Thoracic aorta (tissue), 2 donors: Measurements from ENCODE around the gene DDX4. TPM values are rescaled to one million over a fixed set of nuclear protein-coding genes. Genes with fewer than 3 reads are reported as not detected.
"Not testable (repeated sequence)": the region's sequence is repeated elsewhere in the genome, so short reads cannot be mapped to it uniquely, and the experiment has no call there.

ENCODE experiments used
- ATAC-seq: fragments of 150-250 bp; one replicate; pipeline ENCODE4 v1.8.0; 2017; ENCODE audit warnings: low read depth; ENCODE audit not compliant: insufficient number of reproducible peaks, low FRiP score
- DNase-seq: peaks from one replicate; pipeline ENCODE4 v3.0.0-alpha.2; 2020; ENCODE audit warnings: low spot score
- H3K27ac ChIP-seq, 2 donors: fragments of 200-600 bp; sonication (generic); 1 replicate in 1 of 2; 2 replicates in 1 of 2; pipeline ENCODE4 v1.5.1; 2016; ENCODE audit warnings: mild to moderate bottlenecking in 2 of 2, moderate library complexity in 2 of 2
- H3K27me3 ChIP-seq: fragments of 200-600 bp; sonication (generic); replicated peaks from 2 replicates; pipeline ENCODE4 v1.6.0; 2016; ENCODE audit warnings: mild to moderate bottlenecking; ENCODE audit not compliant: insufficient read depth
- H3K36me3 ChIP-seq: fragments of 200-600 bp; sonication (generic); one replicate; pipeline ENCODE4 v1.5.1; 2016
- H3K4me1 ChIP-seq, 2 donors: fragments of 200-600 bp; sonication (generic); 1 replicate in 1 of 2; 2 replicates in 1 of 2; pipeline versions ENCODE4 v1.5.1 to v1.6.0; 2016; ENCODE audit warnings: low read depth in 2 of 2, mild to moderate bottlenecking in 1 of 2; ENCODE audit not compliant: control insufficient read depth in 1 of 2
- H3K4me3 ChIP-seq: fragments of 200-600 bp; sonication (generic); 2 replicates; pipeline ENCODE4 v1.5.1; 2016; ENCODE audit warnings: mild to moderate bottlenecking
- H3K9me3 ChIP-seq: fragments of 200-600 bp; sonication (generic); 2 replicates; pipeline ENCODE4 v1.5.1; 2016
- CTCF ChIP-seq: fragments of 200-600 bp; sonication (generic); IDR thresholded peaks from one replicate; pipeline ENCODE4 v1.5.1; 2019; ENCODE audit warnings: antibody characterized with exemption
- total RNA-seq, 2 donors: library from RNA; depleted of rRNA; stranded (reverse); fragments of >200 nt; gene quantifications; one replicate each; pipeline versions ENCODE4 v1.1.0 to v1.2.3, GENCODE V29; 2016

DDX4 gene
- total RNA-seq, 2 donors from 2014 or later = not detected

- ATAC-seq = no peak
- Histone ChIP-seq H3K36me3 (no peaks in the 10 kb centered on the region), H3K27me3 (no peaks in the 10 kb centered on the region), H3K4me1 (peaks cover 0 to 8% of the 10 kb centered on the region in 2 donors), H3K9me3 (no peaks in the 10 kb centered on the region), H3K27ac (no peak overlapping the region), H3K4me3 (no peak overlapping the region)
- no peak for DNase-seq
- no peak for TF ChIP-seq CTCF
These were observed 30.4 kb downstream of the DDX4 start for GRCh38 chr5:55768279-55768678.

- Histone ChIP-seq H3K36me3 (no peaks in the 10 kb centered on the region), H3K27me3 (no peaks in the 10 kb centered on the region), H3K4me1 (peaks cover 0 to 3% of the 10 kb centered on the region in 2 donors), H3K4me3 (no peak overlapping the region), H3K9me3 (no peaks in the 10 kb centered on the region), H3K27ac (no peak overlapping the region)
- ATAC-seq (no peak), DNase-seq (no peak)
- no peak for TF ChIP-seq CTCF
These were observed 33.4 kb downstream of the DDX4 start for GRCh38 chr5:55771175-55771655.

- H3K27ac ChIP-seq = no peak overlapping the region
- H3K27me3 ChIP-seq = no peaks in the 10 kb centered on the region
- H3K36me3 ChIP-seq = no peaks in the 10 kb centered on the region
- no peaks in the 10 kb centered on the region for H3K9me3 ChIP-seq
- DNase-seq = no peak
- TF ChIP-seq CTCF = no peak
- no peak overlapping the region for H3K4me3 ChIP-seq
- ATAC-seq = no peak
- H3K4me1 ChIP-seq = no peaks in the 10 kb centered on the region
These were observed 35.2 kb downstream of the DDX4 start for GRCh38 chr5:55773057-55773456.

- H3K27ac ChIP-seq = no peak overlapping the region
These were observed 39.5 kb downstream of the DDX4 start for GRCh38 chr5:55777332-55777731.

DNA sequence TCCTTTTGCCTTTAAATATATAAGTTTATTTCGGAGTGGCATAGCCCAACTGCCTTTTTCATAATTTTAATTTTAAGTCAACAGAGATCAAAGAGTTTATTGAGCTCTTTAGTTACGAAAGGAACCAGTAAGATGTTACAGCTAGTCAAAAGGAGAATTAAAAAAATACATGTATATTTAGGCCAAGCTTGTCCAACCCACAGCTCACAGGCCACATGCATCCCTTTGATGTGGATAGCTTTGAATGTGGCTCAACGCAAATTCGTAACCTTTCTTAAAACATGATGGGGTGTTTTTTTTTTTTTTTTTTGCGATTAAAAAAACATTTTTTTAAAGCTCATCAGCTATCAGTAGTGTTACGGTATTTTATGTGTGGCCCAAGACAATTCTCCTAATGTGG is 63.1 kb downstream of the DDX4 start:
- Histone ChIP-seq H3K27ac (no peak overlapping the region), H3K9me3 (no peaks in the 10 kb centered on the region), H3K4me3 (no peak overlapping the region), H3K27me3 (no peaks in the 10 kb centered on the region), H3K36me3 (no peaks in the 10 kb centered on the region), H3K4me1 (no peaks in the 10 kb centered on the region)
- DNase-seq (no peak), ATAC-seq (no peak)
- no peak for TF ChIP-seq CTCF

More at GRCh38 chr5:55777332-55777731, 39.5 kb downstream of the DDX4 start:
- Histone ChIP-seq H3K9me3 (no peaks in the 10 kb centered on the region), H3K4me1 (no peaks in the 10 kb centered on the region), H3K4me3 (no peak overlapping the region), H3K36me3 (no peaks in the 10 kb centered on the region), H3K27me3 (no peaks in the 10 kb centered on the region)
- ATAC-seq (no peak), DNase-seq (no peak)
- no peak for TF ChIP-seq CTCF

DNA sequence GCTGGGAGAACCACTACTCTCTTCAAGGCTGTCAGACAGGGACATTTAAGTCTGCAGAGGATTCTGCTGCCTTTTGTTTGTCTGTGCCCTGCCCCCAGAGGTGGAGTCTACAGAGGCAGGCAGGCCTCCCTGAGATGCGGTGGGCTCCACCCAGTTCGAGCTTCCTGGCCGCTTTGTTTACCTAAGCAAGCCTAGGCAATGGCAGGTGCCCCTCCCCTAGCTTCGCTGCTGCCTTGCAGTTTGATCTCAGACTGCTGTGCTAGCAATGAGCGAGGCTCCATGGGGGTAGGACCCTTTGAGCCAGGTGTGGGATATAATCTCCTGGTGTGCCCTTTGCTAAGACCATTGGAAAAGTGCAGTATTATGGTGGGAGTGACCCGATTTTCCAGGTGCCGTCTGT is 71.0 kb downstream of the DDX4 start:
- H3K4me3 ChIP-seq, H3K9me3 ChIP-seq, H3K36me3 ChIP-seq, ATAC-seq, H3K27ac ChIP-seq, DNase-seq, H3K27me3 ChIP-seq, H3K4me1 ChIP-seq: not testable (repeated sequence)

DNA sequence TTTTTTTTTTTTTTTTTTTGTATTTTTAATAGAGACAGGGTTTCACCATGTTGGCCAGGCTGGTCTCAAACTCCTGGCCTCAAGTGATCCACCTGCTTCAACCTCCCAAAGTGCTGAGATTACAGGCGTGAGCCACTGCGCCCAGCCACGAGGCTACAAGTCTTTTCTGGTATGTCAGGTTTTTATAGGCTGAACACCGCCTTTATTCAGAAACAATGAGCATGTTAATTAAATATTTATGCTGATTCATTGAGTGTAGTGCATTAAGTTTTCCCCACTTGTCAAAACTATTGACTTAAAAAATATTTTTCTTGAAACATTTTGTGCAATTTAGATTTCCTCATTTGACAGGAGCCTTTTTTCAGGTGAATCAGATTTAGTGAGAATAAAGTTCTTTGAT is 78.1 kb downstream of the DDX4 start:
- ATAC-seq, H3K36me3 ChIP-seq, H3K27ac ChIP-seq: not testable (repeated sequence)

More for the DNA sequence above, 78.1 kb downstream of the DDX4 start:
- H3K9me3 ChIP-seq, H3K4me3 ChIP-seq, H3K4me1 ChIP-seq, DNase-seq, H3K27me3 ChIP-seq: not testable (repeated sequence)
